Ishikawa (cell line): Measurements from ENCODE around the gene TUB.

Source experiments
- CEBPB ChIP-seq: IDR thresholded peaks from 2 replicates; pipeline ENCODE4 v1.6.1; 2012
- CREB1 ChIP-seq: IDR thresholded peaks from 2 replicates; pipeline ENCODE4 v1.6.1; 2012; ENCODE audit warnings: low read depth
- EGR1 ChIP-seq: IDR thresholded peaks from 2 replicates; pipeline ENCODE4 v1.6.1; 2012
- EP300 ChIP-seq: IDR thresholded peaks from 2 replicates; pipeline ENCODE4 v1.6.1; 2012; ENCODE audit warnings: borderline replicate concordance
- FOXM1 ChIP-seq: IDR thresholded peaks from 2 replicates; pipeline ENCODE4 v1.6.1; 2012; ENCODE audit warnings: low read depth, borderline replicate concordance
- MAX ChIP-seq: IDR thresholded peaks from 2 replicates; pipeline ENCODE4 v1.6.1; 2012
- NFIC ChIP-seq: IDR thresholded peaks from 2 replicates; pipeline ENCODE4 v1.6.1; 2012
- RAD21 ChIP-seq: IDR thresholded peaks from 2 replicates; pipeline ENCODE4 v1.6.1; 2012; ENCODE audit warnings: low read depth
- REST ChIP-seq: IDR thresholded peaks from 2 replicates; pipeline ENCODE4 v1.6.1; 2012; ENCODE audit warnings: low read depth, mild to moderate bottlenecking
- TAF1 ChIP-seq: IDR thresholded peaks from 2 replicates; pipeline ENCODE4 v1.6.1; 2012; ENCODE audit warnings: low read depth, mild to moderate bottlenecking
- TCF12 ChIP-seq: IDR thresholded peaks from 2 replicates; pipeline ENCODE4 v1.6.1; 2012; ENCODE audit warnings: low read depth
- TEAD4 ChIP-seq: IDR thresholded peaks from 2 replicates; pipeline ENCODE4 v1.6.1; 2012
- USF1 ChIP-seq: IDR thresholded peaks from 2 replicates; pipeline ENCODE4 v1.6.1; 2012
- YY1 ChIP-seq: IDR thresholded peaks from 2 replicates; pipeline ENCODE4 v1.6.1; 2012; ENCODE audit warnings: low read depth
- ZBTB7A ChIP-seq: IDR thresholded peaks from 2 replicates; pipeline ENCODE4 v1.6.1; 2012; ENCODE audit warnings: low read depth

The TUB gene

GRCh38 chr11:8102296-8102915 is 21.4 kb downstream of the TUB start:
- TF ChIP-seq YY1 (no peak), REST (no peak), CREB1 (no peak), EP300 (no peak), MAX (no peak), ZBTB7A (no peak), NFIC (no peak), TAF1 (no peak)

GRCh38 chr11:8102965-8103364 is 22.0 kb downstream of the TUB start:
- TF ChIP-seq ZBTB7A (no peak), MAX (no peak), USF1 (no peak), RAD21 (no peak), EP300 (no peak), TEAD4 (no peak), CREB1 (no peak)

- TF ChIP-seq TEAD4 (no peak), MAX (no peak), YY1 (no peak), REST (no peak), USF1 (no peak), ZBTB7A (no peak), EP300 (no peak), RAD21 (no peak), FOXM1 (no peak), NFIC (no peak), EGR1 (no peak), CREB1 (no peak), TCF12 (no peak), TAF1 (no peak)
Measured at GRCh38 chr11:8103909-8104308, 22.9 kb downstream of the TUB start.

- TF ChIP-seq CEBPB (no peak), NFIC (no peak), CREB1 (no peak), MAX (no peak)
Measured at GRCh38 chr11:8105133-8105532, 24.1 kb downstream of the TUB start.

GRCh38 chr11:8105666-8106065 is 24.7 kb downstream of the TUB start:
- TF ChIP-seq TCF12 (no peak), RAD21 (no peak), USF1 (no peak), NFIC (no peak), EP300 (no peak), TEAD4 (no peak), TAF1 (no peak), ZBTB7A (no peak), REST (no peak)
